Renal cortical epithelial cell (primary cell): Measurements from ENCODE around the gene RNF222. TPM values are rescaled to one million over a fixed set of nuclear protein-coding genes. Genes with fewer than 3 reads are reported as not detected.
"Not testable (repeated sequence)": the region's sequence is repeated elsewhere in the genome, so short reads cannot be mapped to it uniquely, and the experiment has no call there.

Experiments
- DNase-seq: peaks from one replicate; pipeline ENCODE4 v3.0.0-alpha.2; 2011; ENCODE audit warnings: low read depth
- total RNA-seq: library from RNA; depleted of rRNA; stranded (reverse); fragments of >200 nt; gene quantifications from 2 replicates; pipeline ENCODE4 v1.2.3, GENCODE V29; 2014

The RNF222 gene
- total RNA-seq, 1 donor from 2014 or later: not detected

DNA sequence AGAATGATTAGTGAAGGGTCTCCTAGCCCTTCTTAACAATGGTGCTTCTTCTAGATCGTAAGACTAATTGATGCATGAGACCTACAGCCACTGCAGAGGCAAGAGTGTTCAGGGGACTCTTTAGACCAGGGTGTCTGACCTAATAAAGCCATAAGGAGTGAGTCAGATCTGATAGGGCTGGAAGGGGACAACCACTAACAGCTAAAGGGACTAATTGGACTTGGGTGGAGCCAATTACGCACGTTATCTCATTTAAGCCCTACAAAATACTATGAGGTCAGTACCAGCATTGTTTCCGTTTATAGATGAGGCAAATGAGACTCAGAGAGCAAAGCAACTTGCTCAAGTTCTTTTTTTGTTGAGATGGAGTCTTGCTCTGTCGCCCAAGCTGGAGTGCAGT lies 14.5 kb upstream of the RNF222 start:
- no peak for DNase-seq

DNA sequence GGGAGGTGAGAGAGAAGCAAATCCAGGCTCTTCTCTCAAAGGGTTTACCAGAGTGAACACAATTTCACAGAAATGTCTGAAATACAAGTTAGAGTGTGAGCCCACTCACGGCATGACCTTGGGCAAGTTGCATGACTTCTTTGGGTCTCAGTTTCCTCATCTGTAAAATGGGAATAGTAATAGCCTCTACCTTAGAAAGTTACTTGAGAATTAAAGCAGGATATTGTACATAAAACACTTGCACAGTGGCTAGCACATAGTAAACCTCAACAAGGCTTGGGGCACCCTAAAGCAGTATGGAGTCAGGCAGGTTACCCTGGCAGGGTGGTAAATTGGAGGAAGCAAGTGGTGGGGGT lies 13.2 kb upstream of the RNF222 start:
- DNase-seq: no peak

- DNase-seq: peak; percentile 75
These were observed 12.6 kb upstream of the RNF222 start for GRCh38 chr17:8409966-8410882.

GRCh38 chr17:8408371-8408770 lies 10.7 kb upstream of the RNF222 start:
- DNase-seq: peak; percentile 63

- no peak for DNase-seq
These were observed 8.5 kb upstream of the RNF222 start for GRCh38 chr17:8406174-8406573.

- no peak for DNase-seq
These were observed 7.9 kb upstream of the RNF222 start for GRCh38 chr17:8405499-8406016.

DNA sequence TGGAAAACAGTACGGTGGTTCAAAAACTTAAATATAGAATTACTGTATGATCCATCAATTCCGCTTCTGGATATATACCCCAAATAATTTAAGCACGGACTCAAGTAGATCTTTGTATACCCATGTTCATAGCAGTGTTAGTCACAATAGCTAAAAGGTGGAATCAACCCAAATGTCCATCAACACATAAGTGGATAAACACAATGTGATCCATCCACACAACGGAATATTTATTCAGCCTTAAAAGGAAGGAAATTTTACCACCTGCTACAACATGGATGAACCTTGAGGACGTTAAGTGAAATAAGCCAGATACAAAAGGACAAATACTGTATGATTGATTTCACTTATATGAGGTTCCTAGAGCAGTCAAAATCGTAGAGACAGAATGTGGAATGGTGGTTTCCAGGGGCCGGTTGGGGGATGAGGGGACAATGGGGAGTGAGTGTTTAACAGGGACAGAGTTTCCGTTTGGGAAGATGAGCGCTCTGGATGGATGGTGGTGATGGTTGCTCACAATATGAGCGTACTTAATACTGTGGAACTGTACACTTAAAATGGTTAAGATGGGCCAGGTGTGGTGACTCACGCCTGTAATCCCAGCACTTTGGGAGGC lies 5.4 kb upstream of the RNF222 start:
- DNase-seq: no peak

GRCh38 chr17:8401107-8401506 lies 3.5 kb upstream of the RNF222 start:
- no peak for DNase-seq

DNA sequence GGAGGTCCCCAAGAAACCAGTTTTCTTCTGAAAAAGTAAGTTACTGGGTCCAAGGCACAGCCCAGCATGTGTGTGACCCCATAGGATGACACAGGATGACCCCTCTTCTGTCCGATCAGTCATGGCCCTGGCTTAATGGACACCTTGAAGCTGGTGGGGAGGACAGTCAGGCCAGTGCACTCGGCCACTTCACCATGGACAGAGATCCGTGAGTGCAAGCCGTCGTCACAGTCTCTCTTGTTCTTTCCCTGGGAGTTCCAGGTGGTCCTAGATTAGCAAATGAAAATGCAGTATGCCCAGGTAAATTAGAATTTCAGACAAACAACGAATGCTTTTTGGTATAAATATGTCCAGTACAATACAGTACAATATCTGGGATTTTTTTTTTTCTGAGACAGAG lies 1.4 kb upstream of the RNF222 start:
- DNase-seq: no peak

DNA sequence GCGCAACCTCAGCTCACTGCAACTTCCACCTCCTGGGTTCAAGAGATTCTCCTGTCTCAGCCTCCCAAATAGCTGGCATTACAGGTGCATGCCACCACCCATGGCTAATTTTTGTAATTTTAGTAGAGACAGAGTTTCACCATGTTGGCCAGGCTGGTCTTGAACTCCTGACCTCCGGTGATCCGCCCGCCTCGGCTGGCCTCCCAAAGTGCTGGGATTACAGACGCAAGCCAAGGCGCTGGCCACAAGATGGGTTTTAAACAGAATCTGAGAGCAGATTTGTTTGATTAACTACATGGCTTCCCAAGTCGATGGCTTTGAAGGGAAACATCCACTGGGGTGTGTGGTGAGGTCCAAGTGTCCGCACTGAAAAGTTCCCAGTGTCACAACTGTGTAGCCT lies 3.1 kb downstream of the RNF222 start:
- DNase-seq: not testable (repeated sequence)

- DNase-seq: peak; percentile 77
These were observed 4.0 kb downstream of the RNF222 start for GRCh38 chr17:8393470-8394231.

DNA sequence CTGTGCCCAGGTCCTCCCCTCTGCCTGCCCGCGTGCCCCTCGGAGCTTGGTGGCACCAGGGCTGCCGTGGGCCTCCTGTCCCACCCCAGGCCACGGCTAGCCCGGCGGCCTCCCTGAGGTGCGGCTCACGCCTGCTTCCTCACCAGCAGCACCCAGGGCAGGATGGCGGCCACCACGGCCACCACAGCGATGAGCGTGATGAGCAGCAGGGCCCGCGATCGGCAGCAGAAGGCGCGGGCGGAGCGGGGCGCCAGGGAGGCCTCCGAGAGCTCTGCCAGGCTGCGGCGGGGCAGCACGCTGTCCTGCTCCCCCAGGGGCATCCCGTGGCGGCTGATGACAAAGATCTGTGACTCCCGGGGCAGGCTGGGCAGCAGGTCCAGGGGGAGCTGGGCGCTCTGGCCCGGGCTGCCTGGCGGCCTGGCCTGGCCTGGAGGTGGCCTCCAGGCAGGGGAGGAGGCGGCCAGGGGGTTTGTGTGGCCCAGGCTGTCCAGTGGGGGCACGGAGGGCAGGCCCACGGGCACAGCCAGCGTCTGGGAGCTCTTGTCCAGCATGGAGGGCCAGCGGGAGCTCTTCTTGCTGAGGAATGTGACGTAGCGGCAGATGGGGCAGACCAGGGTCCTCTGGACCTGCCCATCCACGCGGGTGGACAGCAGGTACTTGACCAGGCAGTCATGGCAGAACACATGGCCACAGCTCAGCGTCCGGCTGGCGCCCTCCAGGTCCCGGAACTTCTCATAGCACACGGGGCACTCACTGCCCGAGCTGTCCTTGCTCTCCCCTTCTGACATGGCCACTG lies 4.8 kb downstream of the RNF222 start:
- DNase-seq: no peak

DNA sequence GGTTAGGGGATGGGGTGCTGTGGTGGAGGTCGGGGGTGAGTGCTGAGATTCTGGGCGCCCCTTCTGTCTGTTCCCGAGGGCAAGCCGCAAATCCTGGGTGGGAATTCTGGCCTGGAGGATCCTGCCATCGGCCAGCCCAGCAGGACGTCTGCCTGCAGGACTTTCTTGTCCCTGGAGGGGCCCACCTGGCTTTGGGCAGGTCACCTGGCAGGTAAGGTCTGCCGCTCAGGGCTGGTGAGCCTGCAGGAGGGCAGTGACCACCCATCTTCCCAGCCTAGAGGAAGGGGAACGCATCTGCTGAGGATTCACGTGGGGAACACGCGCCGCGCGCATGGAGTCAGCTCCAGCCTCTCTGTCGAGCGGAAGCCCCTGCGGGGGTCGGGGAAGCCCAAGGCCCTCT lies 5.4 kb downstream of the RNF222 start:
- no peak for DNase-seq

GRCh38 chr17:8391711-8392110 lies 5.9 kb downstream of the RNF222 start:
- peak; percentile 13 for DNase-seq

DNA sequence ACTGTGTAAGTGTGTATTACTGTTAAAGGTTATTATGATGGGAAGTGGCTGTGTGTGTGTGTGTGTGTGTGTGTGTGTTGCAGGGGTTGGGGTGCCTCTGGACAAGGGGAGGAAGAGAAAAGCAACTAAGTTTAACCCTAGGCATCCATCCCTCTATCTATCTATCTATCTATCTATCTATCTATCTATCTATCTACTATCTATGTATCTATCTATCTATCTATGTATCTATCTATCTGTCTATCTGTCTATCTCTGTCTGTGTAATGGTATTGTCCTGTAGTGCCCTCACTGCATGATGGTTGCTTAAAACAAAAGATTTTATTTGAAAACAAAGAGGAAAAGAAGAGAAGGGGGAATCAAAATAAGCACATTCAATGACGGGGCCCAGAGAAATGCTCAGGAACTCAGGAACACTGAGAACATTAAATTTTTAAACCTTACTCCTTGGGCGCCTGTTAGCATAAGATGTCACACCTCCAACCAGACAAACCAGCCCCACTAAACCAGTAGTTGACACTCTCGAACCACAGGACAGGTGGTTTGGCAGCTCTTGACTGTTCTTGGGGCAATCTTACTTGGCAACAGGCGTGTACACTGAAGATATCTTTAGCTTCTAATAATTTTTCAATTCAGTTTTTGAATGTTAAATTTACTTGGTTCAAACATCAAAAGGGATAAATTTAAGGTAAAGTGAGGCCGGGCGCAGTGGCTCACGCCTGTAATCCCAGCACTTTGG lies 9.5 kb downstream of the RNF222 start:
- DNase-seq: no peak

GRCh38 chr17:8386841-8387240 lies 10.8 kb downstream of the RNF222 start:
- DNase-seq: no peak

DNA sequence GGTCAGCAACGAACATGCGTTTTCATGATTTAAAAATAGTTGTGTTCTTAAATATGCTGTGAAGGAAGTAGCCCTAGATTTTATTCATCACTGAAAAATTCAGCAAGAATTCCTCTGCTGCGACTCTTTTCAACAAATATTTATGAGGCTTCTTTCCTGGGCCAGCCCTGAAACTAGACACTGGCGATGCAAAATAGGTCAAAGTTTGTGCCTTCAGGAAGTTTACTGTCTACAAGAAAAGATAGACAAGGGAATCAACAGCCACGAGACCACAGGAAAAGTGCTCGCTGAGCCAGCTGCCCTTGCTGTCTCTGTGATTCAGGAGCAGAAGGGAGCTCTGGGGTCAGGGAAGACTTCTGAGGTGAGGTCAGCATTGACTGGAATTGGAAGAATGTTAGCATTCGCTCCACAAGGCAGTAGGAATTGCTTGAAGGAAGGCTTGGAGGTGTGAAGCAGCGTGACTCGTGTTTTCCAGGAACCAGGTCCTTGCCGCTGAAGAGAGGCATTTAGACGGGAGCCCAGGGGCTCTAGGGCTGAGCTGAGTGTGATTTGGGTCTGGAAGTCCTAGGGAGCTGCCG lies 12.7 kb downstream of the RNF222 start:
- peak; percentile 94 for DNase-seq

DNA sequence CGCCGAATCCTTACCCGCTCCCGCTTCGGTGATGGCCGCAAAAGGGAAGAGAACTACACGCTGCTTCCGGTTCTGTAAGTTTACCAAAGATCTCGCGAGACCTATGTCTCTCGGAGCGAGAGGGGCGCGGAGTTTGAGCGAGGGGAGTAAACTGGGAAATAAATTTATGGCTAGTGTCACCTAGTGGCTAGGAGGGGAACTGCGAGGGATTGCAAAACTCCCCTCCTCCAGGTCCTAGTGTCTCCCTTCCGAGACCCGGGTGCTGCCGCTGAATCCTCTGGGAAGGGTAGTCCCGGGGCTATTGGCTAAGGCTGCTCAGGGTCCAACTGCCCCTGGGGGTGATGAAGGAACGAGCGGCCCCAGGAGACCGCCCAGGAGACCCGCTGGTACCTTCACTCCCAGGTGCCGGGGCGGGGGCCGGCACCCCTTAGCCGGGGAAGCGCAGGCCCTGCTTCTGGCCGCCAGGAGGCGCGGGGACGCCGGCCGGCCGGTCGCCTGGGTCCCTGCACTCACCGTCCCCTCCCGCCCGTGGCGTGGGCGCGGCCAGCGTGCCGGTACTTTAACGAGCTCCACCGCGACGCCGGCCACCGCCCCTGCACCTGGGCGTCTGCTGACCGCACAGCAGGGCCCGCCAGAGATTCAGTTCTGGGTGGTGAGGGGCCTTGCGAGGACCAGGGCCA lies 14.3 kb downstream of the RNF222 start, which contains the start of gene RPL26:
TSS of gene RPL26 (minus strand) at position 51 of the 680 bp plus-strand sequence. CDS start 883 bp downstream, outside the sequence.
- peak; percentile 97 for DNase-seq

DNA sequence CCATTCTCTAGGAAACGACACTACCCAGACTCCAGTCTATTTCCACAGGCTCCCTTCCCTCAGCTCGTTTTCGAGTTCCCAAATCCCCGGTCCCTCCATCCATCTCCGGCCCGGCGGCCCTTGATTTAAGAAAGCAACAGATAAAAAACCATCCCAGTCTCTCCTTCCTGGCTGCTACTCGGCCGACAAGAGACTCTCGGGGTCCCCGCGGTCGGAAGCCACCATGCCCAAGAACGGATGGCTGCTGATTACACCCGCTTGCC lies 14.8 kb downstream of the RNF222 start:
- no peak for DNase-seq
